HL-60 (cell line): Measurements from ENCODE around the gene MPC1.

ENCODE experiments used
- POLR2AphosphoS5 ChIP-seq: IDR thresholded peaks from 2 replicates; pipeline ENCODE4 v1.6.1; 2012; ENCODE audit warnings: low read depth
- TF ChIP-seq, protein P1 (sequence below): IDR thresholded peaks from one replicate; pipeline ENCODE4 v1.5.1; 2011; ENCODE audit warnings: low read length, control low read depth, inconsistent platforms; ENCODE audit not compliant: insufficient read depth
- TF ChIP-seq, protein P2 (sequence below): IDR thresholded peaks from 2 replicates; pipeline ENCODE4 v1.6.1; 2012; ENCODE audit warnings: low read depth; ENCODE audit not compliant: insufficient replicate concordance

GRCh38 chr6:166415306-166415705, 32.6 kb upstream of the MPC1 start:
- TF ChIP-seq, protein P1, sequence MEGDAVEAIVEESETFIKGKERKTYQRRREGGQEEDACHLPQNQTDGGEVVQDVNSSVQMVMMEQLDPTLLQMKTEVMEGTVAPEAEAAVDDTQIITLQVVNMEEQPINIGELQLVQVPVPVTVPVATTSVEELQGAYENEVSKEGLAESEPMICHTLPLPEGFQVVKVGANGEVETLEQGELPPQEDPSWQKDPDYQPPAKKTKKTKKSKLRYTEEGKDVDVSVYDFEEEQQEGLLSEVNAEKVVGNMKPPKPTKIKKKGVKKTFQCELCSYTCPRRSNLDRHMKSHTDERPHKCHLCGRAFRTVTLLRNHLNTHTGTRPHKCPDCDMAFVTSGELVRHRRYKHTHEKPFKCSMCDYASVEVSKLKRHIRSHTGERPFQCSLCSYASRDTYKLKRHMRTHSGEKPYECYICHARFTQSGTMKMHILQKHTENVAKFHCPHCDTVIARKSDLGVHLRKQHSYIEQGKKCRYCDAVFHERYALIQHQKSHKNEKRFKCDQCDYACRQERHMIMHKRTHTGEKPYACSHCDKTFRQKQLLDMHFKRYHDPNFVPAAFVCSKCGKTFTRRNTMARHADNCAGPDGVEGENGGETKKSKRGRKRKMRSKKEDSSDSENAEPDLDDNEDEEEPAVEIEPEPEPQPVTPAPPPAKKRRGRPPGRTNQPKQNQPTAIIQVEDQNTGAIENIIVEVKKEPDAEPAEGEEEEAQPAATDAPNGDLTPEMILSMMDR: no peak
- no peak for TF ChIP-seq POLR2AphosphoS5
- TF ChIP-seq, protein P2, sequence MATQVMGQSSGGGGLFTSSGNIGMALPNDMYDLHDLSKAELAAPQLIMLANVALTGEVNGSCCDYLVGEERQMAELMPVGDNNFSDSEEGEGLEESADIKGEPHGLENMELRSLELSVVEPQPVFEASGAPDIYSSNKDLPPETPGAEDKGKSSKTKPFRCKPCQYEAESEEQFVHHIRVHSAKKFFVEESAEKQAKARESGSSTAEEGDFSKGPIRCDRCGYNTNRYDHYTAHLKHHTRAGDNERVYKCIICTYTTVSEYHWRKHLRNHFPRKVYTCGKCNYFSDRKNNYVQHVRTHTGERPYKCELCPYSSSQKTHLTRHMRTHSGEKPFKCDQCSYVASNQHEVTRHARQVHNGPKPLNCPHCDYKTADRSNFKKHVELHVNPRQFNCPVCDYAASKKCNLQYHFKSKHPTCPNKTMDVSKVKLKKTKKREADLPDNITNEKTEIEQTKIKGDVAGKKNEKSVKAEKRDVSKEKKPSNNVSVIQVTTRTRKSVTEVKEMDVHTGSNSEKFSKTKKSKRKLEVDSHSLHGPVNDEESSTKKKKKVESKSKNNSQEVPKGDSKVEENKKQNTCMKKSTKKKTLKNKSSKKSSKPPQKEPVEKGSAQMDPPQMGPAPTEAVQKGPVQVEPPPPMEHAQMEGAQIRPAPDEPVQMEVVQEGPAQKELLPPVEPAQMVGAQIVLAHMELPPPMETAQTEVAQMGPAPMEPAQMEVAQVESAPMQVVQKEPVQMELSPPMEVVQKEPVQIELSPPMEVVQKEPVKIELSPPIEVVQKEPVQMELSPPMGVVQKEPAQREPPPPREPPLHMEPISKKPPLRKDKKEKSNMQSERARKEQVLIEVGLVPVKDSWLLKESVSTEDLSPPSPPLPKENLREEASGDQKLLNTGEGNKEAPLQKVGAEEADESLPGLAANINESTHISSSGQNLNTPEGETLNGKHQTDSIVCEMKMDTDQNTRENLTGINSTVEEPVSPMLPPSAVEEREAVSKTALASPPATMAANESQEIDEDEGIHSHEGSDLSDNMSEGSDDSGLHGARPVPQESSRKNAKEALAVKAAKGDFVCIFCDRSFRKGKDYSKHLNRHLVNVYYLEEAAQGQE: no peak
